Endodermal cell (in vitro differentiated cells): ENCODE measurements around the gene DCUN1D3. TPM values are rescaled to one million over a fixed set of nuclear protein-coding genes. Genes with fewer than 3 reads are reported as not detected.
A peak's percentile ranks its signal among the peaks of the same experiment; 100 is the strongest.

ENCODE experiments used
- DNase-seq: peaks from one replicate; pipeline ENCODE4 v3.0.0-alpha.2; 2017
- H3K27ac ChIP-seq: 2 replicates; pipeline ENCODE4 v1.5.1; 2013; ENCODE audit warnings: mild to moderate bottlenecking, low read depth, low read length, moderate library complexity
- H3K27me3 ChIP-seq: 2 replicates; pipeline ENCODE4 v1.6.1; 2013; ENCODE audit warnings: mild to moderate bottlenecking, low read length, moderate library complexity; ENCODE audit not compliant: insufficient read depth, control insufficient read depth, poor library complexity, severe bottlenecking
- H3K36me3 ChIP-seq: 2 replicates; pipeline ENCODE4 v1.7.0; 2013; ENCODE audit warnings: mild to moderate bottlenecking, low read length, moderate library complexity; ENCODE audit not compliant: control insufficient read depth, insufficient read depth
- H3K4me1 ChIP-seq: one replicate; pipeline ENCODE4 v1.7.0; 2013; ENCODE audit warnings: low read length; ENCODE audit not compliant: control insufficient read depth, insufficient read depth
- H3K4me3 ChIP-seq: 2 replicates; pipeline ENCODE4 v1.5.1; 2013; ENCODE audit warnings: mild to moderate bottlenecking, low read length, moderate library complexity
- H3K9ac ChIP-seq: 2 replicates; pipeline ENCODE4 v1.6.1; 2013; ENCODE audit warnings: mild to moderate bottlenecking, low read length, moderate library complexity; ENCODE audit not compliant: poor library complexity, severe bottlenecking; ENCODE audit errors: extremely low read depth
- H3K9me3 ChIP-seq: 2 replicates; pipeline ENCODE4 v1.6.1; 2013; ENCODE audit warnings: mild to moderate bottlenecking, low read length, moderate library complexity; ENCODE audit not compliant: control insufficient read depth
- H3K27ac Mint-ChIP-seq: 2 replicates; pipeline ENCODE4 v1.8.0; 2020; ENCODE audit warnings: mixed read lengths
- H3K27me3 Mint-ChIP-seq: 2 replicates; pipeline ENCODE4 v1.8.0; 2021; ENCODE audit warnings: mild to moderate bottlenecking, mixed read lengths; ENCODE audit not compliant: insufficient read depth
- H3K36me3 Mint-ChIP-seq: 2 replicates; pipeline ENCODE4 v1.8.0; 2020; ENCODE audit warnings: low read depth, mixed read lengths
- H3K4me1 Mint-ChIP-seq: 2 replicates; pipeline ENCODE4 v1.8.0; 2020; ENCODE audit warnings: mixed read lengths
- H3K4me3 Mint-ChIP-seq: 2 replicates; pipeline ENCODE4 v1.8.0; 2020; ENCODE audit warnings: mild to moderate bottlenecking, moderate library complexity, mixed read lengths
- H3K9me3 Mint-ChIP-seq: 2 replicates; pipeline ENCODE4 v1.8.0; 2020; ENCODE audit warnings: mild to moderate bottlenecking, mixed read lengths
- CTCF ChIP-seq: fragments of 200-600 bp; sonication (generic); conservative IDR thresholded peaks from 2 replicates; pipeline ENCODE4 v1.5.0; 2021; ENCODE audit warnings: antibody characterized with exemption, mild to moderate bottlenecking
- WGBS, 2 experiments: methylation state at CpG; one replicate each; pipeline versions ENCODE4 v1.1.5 to v1.1.7; 2013; ENCODE audit warnings: missing lambda C conversion rate in 2 of 2, mixed read lengths in 1 of 2; ENCODE audit not compliant: insufficient coverage in 1 of 2, insufficient read length in 1 of 2; 5-methylcytosine and 5-hydroxymethylcytosine counted together
- total RNA-seq, 2 donors: library from RNA; stranded (reverse); fragmentation: NEBNext Ultra II Directional in 1 of 2; extraction: Animal tissue kit (Norgen Biotek cat#: 25700) in 1 of 2; gene quantifications; 2 replicates in 1 of 2; 3 replicates in 1 of 2; pipeline ENCODE4 v1.2.1, GENCODE V29; 2021

The DCUN1D3 gene
- total RNA-seq, 2 donors from 2014 or later = 21.3 to 22.7 TPM

DNA sequence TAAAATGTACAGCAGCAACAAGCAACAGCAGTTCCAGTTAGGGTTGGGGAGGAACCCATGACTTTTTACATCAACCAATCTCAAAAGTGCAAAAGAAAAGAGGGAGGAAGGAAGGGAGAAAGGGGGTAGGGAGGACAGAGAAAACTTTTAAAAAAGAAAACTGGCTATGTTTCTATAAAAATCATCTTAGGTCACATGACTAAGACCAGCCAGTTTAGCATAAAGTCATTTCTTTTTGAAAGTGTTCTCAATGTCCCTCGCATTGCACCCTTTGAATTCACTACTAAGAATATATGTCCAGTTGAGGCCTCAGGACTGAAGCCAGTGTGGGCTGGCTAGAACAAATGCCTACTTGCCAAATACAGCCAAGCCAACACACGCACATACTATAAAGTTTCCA, 28.9 kb downstream of the DCUN1D3 start:
- no peaks in the 10 kb centered on the region for H3K27me3 Mint-ChIP-seq
- H3K4me1 ChIP-seq = peaks cover 29% of the 10 kb centered on the region
- no peaks in the 10 kb centered on the region for H3K36me3 Mint-ChIP-seq
- no peak overlapping the region for H3K4me3 ChIP-seq
- no peak overlapping the region for H3K27ac ChIP-seq
- H3K9me3 ChIP-seq = no peaks in the 10 kb centered on the region
- TF ChIP-seq CTCF = no peak
- H3K4me1 Mint-ChIP-seq = peaks cover 61% of the 10 kb centered on the region
- DNase-seq = no peak
- no peaks in the 10 kb centered on the region for H3K9me3 Mint-ChIP-seq
- no peaks in the 10 kb centered on the region for H3K36me3 ChIP-seq
- H3K9ac ChIP-seq = no peak overlapping the region
- 46 to 50% methylated on average over 2 of the region's 2 CpGs for whole genome bisulfite sequencing, 2 experiments
- no peaks in the 10 kb centered on the region for H3K27me3 ChIP-seq
- H3K27ac Mint-ChIP-seq = no peak overlapping the region
- H3K4me3 Mint-ChIP-seq = no peak overlapping the region

- no peak overlapping the region for H3K4me3 Mint-ChIP-seq
- H3K36me3 ChIP-seq = peaks cover 4% of the 10 kb centered on the region
- H3K27ac ChIP-seq = no peak overlapping the region
- H3K27me3 ChIP-seq = no peaks in the 10 kb centered on the region
- H3K4me3 ChIP-seq = no peak overlapping the region
- DNase-seq = no peak
- H3K9me3 ChIP-seq = no peaks in the 10 kb centered on the region
- H3K9me3 Mint-ChIP-seq = no peaks in the 10 kb centered on the region
- peaks cover 35% of the 10 kb centered on the region for H3K4me1 ChIP-seq
- peaks cover 66% of the 10 kb centered on the region for H3K4me1 Mint-ChIP-seq
- H3K36me3 Mint-ChIP-seq = no peaks in the 10 kb centered on the region
- TF ChIP-seq CTCF = no peak
- no peaks in the 10 kb centered on the region for H3K27me3 Mint-ChIP-seq
- 85 to 91% methylated on average over 1 to 2 of the region's 2 CpGs for WGBS, 2 experiments
- H3K9ac ChIP-seq = no peak overlapping the region
- no peak overlapping the region for H3K27ac Mint-ChIP-seq
These were observed 29.9 kb downstream of the DCUN1D3 start for GRCh38 chr16:20870122-20870820.

DNA sequence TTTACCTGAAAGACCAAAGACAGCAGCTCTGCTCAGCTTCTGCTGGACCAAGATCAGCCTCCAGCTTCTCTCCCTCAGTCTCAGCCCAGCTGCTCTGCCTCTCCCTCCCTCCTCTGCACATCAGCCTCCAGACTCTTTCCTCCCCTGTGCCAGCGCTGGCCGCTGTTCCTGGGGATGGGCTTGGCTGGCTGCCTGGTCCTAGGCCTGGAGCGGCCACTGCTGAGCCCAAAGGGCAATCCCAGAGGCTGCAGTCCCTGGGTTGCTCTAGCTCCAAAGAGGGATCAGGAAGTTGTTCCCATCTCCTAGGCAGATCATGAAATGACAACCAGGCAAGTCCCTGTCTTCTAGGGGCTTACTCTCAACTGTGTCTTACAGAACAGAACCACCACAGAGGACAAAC, 31.3 kb downstream of the DCUN1D3 start:
- Histone ChIP-seq H3K4me3 (no peak overlapping the region), H3K27me3 (no peaks in the 10 kb centered on the region), H3K9me3 (no peaks in the 10 kb centered on the region), H3K27ac (no peak overlapping the region), H3K9ac (no peak overlapping the region), H3K36me3 (peaks cover 5% of the 10 kb centered on the region), H3K4me1 (peaks cover 27% of the 10 kb centered on the region)
- Mint-ChIP-seq H3K27me3 (no peaks in the 10 kb centered on the region), H3K4me1 (peaks cover 54% of the 10 kb centered on the region), H3K27ac (peak overlapping the region; percentile 9), H3K9me3 (no peaks in the 10 kb centered on the region), H3K36me3 (peaks cover 4% of the 10 kb centered on the region), H3K4me3 (no peak overlapping the region)
- TF ChIP-seq CTCF = no peak
- WGBS, 2 experiments = 0 to 61% methylated on average over 1 to 3 of the region's 3 CpGs
- DNase-seq = peak; percentile 55
